HG03442 (cell line): ENCODE data around the gene SYT1.
"Not testable (repeated sequence)": the region's sequence is repeated elsewhere in the genome, so short reads cannot be mapped to it uniquely, and the experiment has no call there.

Experiments
- ATAC-seq: cut with Tn5 transposase; IDR thresholded peaks from one replicate; pipeline ENCODE4 v1.9.1; 2021; ENCODE audit warnings: mild to moderate bottlenecking, moderate library complexity; ENCODE audit not compliant: unreplicated experiment

SYT1 gene

GRCh38 chr12:79200176-79200575, 335.6 kb downstream of the SYT1 start:
- ATAC-seq = no peak

- ATAC-seq = no peak
Measured at GRCh38 chr12:79203058-79203647, 338.6 kb downstream of the SYT1 start.

- no peak for ATAC-seq
Measured at GRCh38 chr12:79206871-79207270, 342.3 kb downstream of the SYT1 start.

- ATAC-seq = not testable (repeated sequence)
Measured at GRCh38 chr12:79210403-79210802, 345.8 kb downstream of the SYT1 start.

GRCh38 chr12:79217306-79217705, 352.7 kb downstream of the SYT1 start:
- no peak for ATAC-seq

GRCh38 chr12:79223210-79223609, 358.6 kb downstream of the SYT1 start:
- ATAC-seq = no peak

GRCh38 chr12:79223761-79224160, 359.2 kb downstream of the SYT1 start:
- no peak for ATAC-seq

GRCh38 chr12:79227091-79227490, 362.5 kb downstream of the SYT1 start:
- no peak for ATAC-seq

GRCh38 chr12:79227646-79228045, 363.1 kb downstream of the SYT1 start:
- ATAC-seq = no peak

- ATAC-seq = peak; percentile 90
Measured at GRCh38 chr12:79233341-79233781, 368.8 kb downstream of the SYT1 start.

- ATAC-seq = no peak
Measured at GRCh38 chr12:79236920-79237319, 372.3 kb downstream of the SYT1 start.

GRCh38 chr12:79238246-79238645, 373.7 kb downstream of the SYT1 start:
- ATAC-seq = no peak

GRCh38 chr12:79247494-79247893, 382.9 kb downstream of the SYT1 start:
- no peak for ATAC-seq

- ATAC-seq = no peak
Measured at GRCh38 chr12:79250186-79250585, 385.6 kb downstream of the SYT1 start.

GRCh38 chr12:79250960-79251755, 386.6 kb downstream of the SYT1 start:
- no peak for ATAC-seq

GRCh38 chr12:79252358-79253075, 387.9 kb downstream of the SYT1 start:
- ATAC-seq = no peak

- ATAC-seq = no peak
Measured at GRCh38 chr12:79255288-79255687, 390.7 kb downstream of the SYT1 start.

- no peak for ATAC-seq
Measured at GRCh38 chr12:79260923-79261322, 396.3 kb downstream of the SYT1 start.

- ATAC-seq = no peak
Measured at GRCh38 chr12:79262938-79263337, 398.4 kb downstream of the SYT1 start.

- ATAC-seq = no peak
Measured at GRCh38 chr12:79266343-79267144, 402.0 kb downstream of the SYT1 start.

GRCh38 chr12:79267580-79267979, 403.0 kb downstream of the SYT1 start:
- no peak for ATAC-seq
